Esophagus squamous epithelium (tissue), 5 donors: ENCODE results near the gene UBE2V1. TPM values are rescaled to one million over a fixed set of nuclear protein-coding genes. Genes with fewer than 3 reads are reported as not detected.
"Not testable (repeated sequence)": the region's sequence is repeated elsewhere in the genome, so short reads cannot be mapped to it uniquely, and the experiment has no call there.

Source experiments
- DNase-seq: peaks from one replicate; lab custom pipeline; 2025; lab: John Stamatoyannopoulos, UW
- H3K27ac ChIP-seq, 4 donors: fragments of 200-600 bp; sonication (generic); one replicate each; pipeline ENCODE4 v1.5.1; 2016 to 2019; ENCODE audit warnings: mild to moderate bottlenecking in 1 of 4
- H3K27me3 ChIP-seq, 4 donors: fragments of 200-600 bp; sonication (generic); 1 replicate in 3 of 4; 2 replicates in 1 of 4; pipeline versions ENCODE4 v1.5.1 to v1.6.0; 2017 to 2021; ENCODE audit warnings: antibody characterized with exemption in 1 of 4
- H3K36me3 ChIP-seq, 3 donors: fragments of 200-600 bp; sonication (generic); one replicate each; pipeline ENCODE4 v1.5.1; 2016 to 2019
- H3K4me1 ChIP-seq, 3 donors: fragments of 200-600 bp; sonication (generic); one replicate each; pipeline ENCODE4 v1.5.1; 2017 to 2019
- H3K4me3 ChIP-seq, 4 donors: fragments of 200-600 bp; sonication (generic); 1 replicate in 3 of 4; 2 replicates in 1 of 4; pipeline ENCODE4 v1.5.1; 2016 to 2019; ENCODE audit warnings: mild to moderate bottlenecking in 2 of 4, moderate library complexity in 1 of 4
- H3K9me3 ChIP-seq, 3 donors: fragments of 200-600 bp; sonication (generic); one replicate each; pipeline ENCODE4 v1.5.1; 2016 to 2019
- POLR2A ChIP-seq, 4 donors: fragments of 450-650 bp; IDR thresholded peaks; one replicate each; pipeline ENCODE4 v1.6.1; 2017; ENCODE audit warnings: antibody characterized with exemption in 4 of 4, mild to moderate bottlenecking in 4 of 4, moderate library complexity in 3 of 4
- WGBS, 2 donors: methylation state at CpG; one replicate each; pipeline ENCODE4 v1.1.5; 2018; 5-methylcytosine and 5-hydroxymethylcytosine counted together
- intact Hi-C: fragments of 100-400 bp; cut with DNase I; formaldehyde crosslinking; loops from one replicate; pipeline ENCODE4 v1.15.0; 2022
- total RNA-seq, 4 donors: library from RNA; depleted of rRNA; stranded (reverse); fragments of >200 nt; gene quantifications; one replicate each; pipeline ENCODE4 v1.1.0, GENCODE V29; 2016
- TF ChIP-seq, protein P1 (sequence below), 6 experiments: fragments of 450-650 bp in 4 of 6; fragments of 200-600 bp in 2 of 6; sonication (generic) in 2 of 6; IDR thresholded peaks; one replicate each; pipeline ENCODE4 v1.5.1; 2016 to 2019; ENCODE audit warnings: antibody characterized with exemption in 6 of 6, mild to moderate bottlenecking in 4 of 6, moderate library complexity in 4 of 6
- donor health status: DM: yes; HTN: yes; CAD: no.

UBE2V1 gene
- total RNA-seq, 4 donors from 2014 or later = 44.4 to 80.7 (median 63.4) TPM

DNA sequence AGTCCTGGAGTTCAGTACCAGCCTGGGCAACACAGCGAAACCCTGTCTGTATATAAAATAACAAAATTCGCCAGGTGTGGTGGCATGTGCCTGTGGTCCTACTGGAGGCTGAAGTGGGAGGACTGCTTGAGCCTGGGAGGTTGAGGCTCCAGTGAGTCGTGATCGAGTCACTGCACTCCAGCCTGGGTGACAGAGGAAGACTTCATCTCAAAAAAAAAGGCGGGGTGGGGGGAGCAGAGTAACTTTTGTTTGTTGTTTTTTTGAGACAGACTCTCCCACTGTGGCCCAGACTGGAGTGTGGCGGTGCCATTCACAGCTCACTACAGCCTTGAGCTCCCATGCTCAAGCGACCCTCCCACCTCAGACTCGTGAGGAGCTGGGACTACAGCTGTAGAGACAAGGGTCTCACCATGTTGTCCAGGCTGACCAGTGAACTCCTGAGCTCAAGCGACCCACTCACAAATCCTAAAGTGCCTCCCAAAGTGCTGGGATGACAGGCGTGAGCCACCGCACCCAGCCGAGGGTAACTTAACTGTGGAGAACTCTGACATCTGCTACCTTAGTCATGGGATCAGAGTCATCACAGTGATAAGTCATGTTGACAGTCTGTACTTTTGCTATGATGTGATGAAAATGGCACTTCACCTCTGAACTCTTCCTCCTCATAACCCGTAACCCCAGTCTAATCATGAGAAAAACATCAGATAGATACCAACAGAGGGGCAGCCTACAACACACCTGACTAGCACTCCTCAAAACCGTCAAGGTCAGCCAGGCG, 24.1 kb upstream of the UBE2V1 start:
- Histone ChIP-seq H3K4me1 (peaks cover 42 to 90% (median 44%) of the 10 kb centered on the region in 3 donors), H3K27ac (peak overlapping the region; percentile 56 to 99 (median 86)), H3K27me3 (no peaks in the 10 kb centered on the region), H3K36me3 (peaks cover 6 to 85% (median 18%) of the 10 kb centered on the region in 3 donors), H3K9me3 (no peaks in the 10 kb centered on the region), H3K4me3 (no peak overlapping the region)
- TF ChIP-seq, protein P1, sequence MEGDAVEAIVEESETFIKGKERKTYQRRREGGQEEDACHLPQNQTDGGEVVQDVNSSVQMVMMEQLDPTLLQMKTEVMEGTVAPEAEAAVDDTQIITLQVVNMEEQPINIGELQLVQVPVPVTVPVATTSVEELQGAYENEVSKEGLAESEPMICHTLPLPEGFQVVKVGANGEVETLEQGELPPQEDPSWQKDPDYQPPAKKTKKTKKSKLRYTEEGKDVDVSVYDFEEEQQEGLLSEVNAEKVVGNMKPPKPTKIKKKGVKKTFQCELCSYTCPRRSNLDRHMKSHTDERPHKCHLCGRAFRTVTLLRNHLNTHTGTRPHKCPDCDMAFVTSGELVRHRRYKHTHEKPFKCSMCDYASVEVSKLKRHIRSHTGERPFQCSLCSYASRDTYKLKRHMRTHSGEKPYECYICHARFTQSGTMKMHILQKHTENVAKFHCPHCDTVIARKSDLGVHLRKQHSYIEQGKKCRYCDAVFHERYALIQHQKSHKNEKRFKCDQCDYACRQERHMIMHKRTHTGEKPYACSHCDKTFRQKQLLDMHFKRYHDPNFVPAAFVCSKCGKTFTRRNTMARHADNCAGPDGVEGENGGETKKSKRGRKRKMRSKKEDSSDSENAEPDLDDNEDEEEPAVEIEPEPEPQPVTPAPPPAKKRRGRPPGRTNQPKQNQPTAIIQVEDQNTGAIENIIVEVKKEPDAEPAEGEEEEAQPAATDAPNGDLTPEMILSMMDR (IDR thresholded peaks at IDR 0.05) = no peak
- no peak for TF ChIP-seq POLR2A (IDR thresholded peaks at IDR 0.05)
- intact Hi-C loops = no loop called here
- 87 to 96% methylated on average over 6 to 9 of the region's 15 CpGs for WGBS, 2 donors
- no peak for DNase-seq

DNA sequence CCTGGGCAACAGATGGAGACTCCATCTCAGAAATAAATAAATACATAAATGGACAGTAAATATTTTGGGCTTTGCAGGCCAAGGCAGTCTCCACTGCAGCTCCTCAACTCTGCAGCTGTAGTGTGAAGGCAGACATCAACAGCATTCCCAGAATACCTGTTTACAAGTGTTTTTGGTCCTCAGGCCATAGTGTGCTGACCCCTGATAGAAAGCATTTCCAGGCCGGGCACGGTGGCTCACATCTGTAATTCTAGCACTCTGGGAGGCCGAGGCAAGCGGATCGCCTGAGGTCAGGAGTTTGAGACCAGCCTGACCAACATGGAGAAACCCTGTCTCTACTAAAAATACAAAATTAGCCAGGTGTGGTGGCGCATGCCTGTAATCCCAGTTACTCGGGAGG, 22.2 kb upstream of the UBE2V1 start:
- H3K9me3 ChIP-seq, intact Hi-C loops, DNase-seq, H3K4me3 ChIP-seq, H3K27me3 ChIP-seq: not testable (repeated sequence)
- 91 to 95% methylated on average over 4 to 5 of the region's 7 CpGs for WGBS, 2 donors
- H3K36me3 ChIP-seq = peaks cover 6 to 85% (median 18%) of the 10 kb centered on the region in 3 donors
- peak overlapping the region in 1 of 4 donors; percentile 21 for H3K27ac ChIP-seq
- H3K4me1 ChIP-seq = peaks cover 24 to 90% (median 29%) of the 10 kb centered on the region in 3 donors

DNA sequence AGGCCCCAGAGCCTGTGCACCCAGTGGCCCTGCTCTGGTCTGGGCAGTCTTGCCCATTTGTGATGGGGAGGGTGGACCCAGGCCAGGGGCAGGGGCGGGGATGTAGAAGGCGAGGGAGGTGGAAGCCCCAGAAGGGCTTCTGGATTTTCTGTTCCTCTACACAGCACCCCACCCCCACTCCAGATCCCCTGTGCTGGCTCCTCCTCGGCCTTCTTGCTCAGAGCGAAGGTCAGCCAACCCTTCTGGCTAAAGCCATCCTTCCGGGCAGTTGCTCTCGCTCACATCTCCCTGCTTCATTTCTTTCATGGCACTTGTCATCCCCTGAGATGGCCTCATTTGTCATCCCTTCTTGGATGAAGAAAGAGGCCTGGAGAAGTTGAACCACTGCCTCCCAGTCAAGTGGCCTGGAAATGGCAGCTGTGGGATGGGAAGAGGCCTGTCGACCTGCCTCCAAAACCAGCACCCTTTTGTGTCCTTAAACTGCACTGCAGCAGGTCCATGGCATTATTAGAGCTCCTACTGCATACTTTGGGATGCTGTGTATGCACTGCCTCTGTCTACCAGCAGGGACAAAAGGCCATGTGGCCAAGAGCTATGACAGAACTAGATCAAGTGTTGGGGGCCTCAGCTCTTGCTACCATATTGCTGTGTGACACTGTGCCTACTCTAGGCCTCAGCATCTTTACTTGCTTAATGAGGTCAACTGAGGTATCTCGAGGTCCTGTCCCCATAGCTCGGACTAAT, 20.7 kb upstream of the UBE2V1 start:
- peaks cover 10 to 93% (median 13%) of the 10 kb centered on the region in 3 donors for H3K36me3 ChIP-seq
- intact Hi-C loops = no loop called here
- TF ChIP-seq, protein P1 (IDR thresholded peaks at IDR 0.05) = peak in 3 of 6 experiments; percentile 20 to 40 (median 30)
- no peak for TF ChIP-seq POLR2A (IDR thresholded peaks at IDR 0.05)
- no peaks in the 10 kb centered on the region for H3K27me3 ChIP-seq
- no peak for DNase-seq
- H3K4me3 ChIP-seq = no peak overlapping the region
- H3K9me3 ChIP-seq = no peaks in the 10 kb centered on the region
- 62 to 70% methylated on average over 9 of the region's 9 CpGs for WGBS, 2 donors
- H3K4me1 ChIP-seq = peaks cover 12 to 89% (median 21%) of the 10 kb centered on the region in 3 donors
- H3K27ac ChIP-seq = peak overlapping the region in 3 of 4 donors; percentile 49 to 67 (median 64)

DNA sequence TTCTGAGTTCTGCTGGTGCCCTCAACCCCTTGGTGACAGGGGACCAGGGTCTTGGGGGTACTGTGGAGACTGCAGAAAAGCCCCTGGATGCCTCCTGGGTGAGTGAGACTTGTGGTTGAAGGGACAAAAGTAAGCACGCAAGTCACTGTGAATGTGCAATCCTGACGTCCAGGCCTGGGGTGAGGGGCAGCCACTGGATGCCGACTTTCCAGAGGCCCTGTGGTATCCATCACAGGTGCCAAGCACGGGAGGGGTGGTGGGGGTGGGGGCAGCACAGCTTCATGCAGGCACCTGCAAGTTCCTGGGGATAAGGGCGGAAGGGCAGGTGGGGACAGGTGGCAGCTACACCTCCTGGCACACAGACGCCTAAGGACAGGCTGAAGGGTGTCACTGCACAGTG, 20.1 kb upstream of the UBE2V1 start:
- WGBS, 2 donors = 62 to 78% methylated on average over 4 to 6 of the region's 6 CpGs
- no peak for TF ChIP-seq POLR2A (IDR thresholded peaks at IDR 0.05)
- TF ChIP-seq, protein P1 (IDR thresholded peaks at IDR 0.05) = no peak
- Histone ChIP-seq H3K27ac (peak overlapping the region in 3 of 4 donors; percentile 49 to 67 (median 64)), H3K27me3 (no peaks in the 10 kb centered on the region), H3K36me3 (peaks cover 10 to 99% (median 18%) of the 10 kb centered on the region in 3 donors), H3K4me1 (peaks cover 7 to 89% (median 17%) of the 10 kb centered on the region in 3 donors), H3K9me3 (no peaks in the 10 kb centered on the region), H3K4me3 (no peak overlapping the region)
- intact Hi-C loops = no loop called here
- DNase-seq = no peak

DNA sequence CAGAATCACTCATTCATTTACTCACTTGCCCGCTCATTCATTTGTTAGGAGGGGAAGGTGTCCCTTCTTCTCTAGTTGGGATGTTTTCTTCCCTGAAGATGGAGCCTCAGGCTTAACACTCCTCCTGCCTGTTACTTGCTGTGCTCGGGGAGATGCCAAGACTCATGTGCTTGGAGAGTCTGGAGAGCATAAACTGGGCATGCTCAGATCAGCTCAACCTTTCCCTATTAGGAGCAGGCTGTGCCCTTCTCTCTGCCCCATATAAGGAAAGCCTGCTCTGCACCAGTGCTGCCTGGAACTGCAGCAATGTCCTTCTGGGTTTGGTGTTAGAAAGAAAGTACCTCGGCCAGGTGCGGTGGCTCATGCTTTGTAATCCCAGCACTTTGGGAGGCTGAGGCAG, 18.0 kb upstream of the UBE2V1 start:
- Histone ChIP-seq H3K4me1 (peaks cover 0 to 91% (median 14%) of the 10 kb centered on the region in 3 donors), H3K27ac (peak overlapping the region; percentile 17 to 66 (median 62)), H3K36me3 (peaks cover 10 to 100% (median 24%) of the 10 kb centered on the region in 3 donors), H3K4me3 (no peak overlapping the region), H3K9me3 (no peaks in the 10 kb centered on the region), H3K27me3 (no peaks in the 10 kb centered on the region)
- 55 to 68% methylated on average over 2 to 3 of the region's 4 CpGs for WGBS, 2 donors
- no peak for DNase-seq
- intact Hi-C loops = no loop called here
- no peak for TF ChIP-seq POLR2A (IDR thresholded peaks at IDR 0.05)
